HepG2 (cell line): ENCODE data around the gene OR1F1. TPM values are rescaled to one million over a fixed set of nuclear protein-coding genes. Genes with fewer than 3 reads are reported as not detected.

Experiments used
- ARNT ChIP-seq: fragments of 450-650 bp; IDR thresholded peaks from 2 replicates; pipeline ENCODE4 v1.6.1; 2017
- CEBPB ChIP-seq: IDR thresholded peaks from 2 replicates; pipeline ENCODE4 v1.6.1; 2011; ENCODE audit warnings: low read depth, low read length, improper control_type of control experiment, borderline replicate concordance
- EP300 ChIP-seq, 3 experiments: sonication (generic) in 1 of 3; formaldehyde crosslinking in 1 of 3; IDR thresholded peaks; 2 replicates each; pipeline versions ENCODE4 v1.5.1 to v1.6.1; 2011 to 2020; ENCODE audit warnings: low read depth in 2 of 3, low read length in 2 of 3, borderline replicate concordance in 1 of 3, improper control_type of control experiment in 1 of 3, mild to moderate bottlenecking in 1 of 3, missing genetic modification reagents in 1 of 3, moderate library complexity in 1 of 3
- HMG20B ChIP-seq: conservative IDR thresholded peaks from 2 replicates; pipeline ENCODE4 v1.6.1; 2016; ENCODE audit warnings: missing genetic modification reagents, missing compliant biosample characterization
- JDP2 ChIP-seq: sonication (generic); formaldehyde crosslinking; IDR thresholded peaks from 2 replicates; pipeline ENCODE4 v1.8.1; 2022; ENCODE audit warnings: missing genetic modification reagents, borderline replicate concordance
- KAT8 ChIP-seq: IDR thresholded peaks from 2 replicates; pipeline ENCODE4 v1.6.1; 2016; ENCODE audit warnings: missing genetic modification reagents, missing compliant biosample characterization
- MTF1 ChIP-seq: sonication (generic); formaldehyde crosslinking; IDR thresholded peaks from 2 replicates; pipeline ENCODE4 v1.5.0; 2020; ENCODE audit warnings: missing genetic modification reagents
- PHF20 ChIP-seq: sonication (generic); formaldehyde crosslinking; IDR thresholded peaks from 2 replicates; pipeline ENCODE4 v1.5.0; 2020; ENCODE audit warnings: mild to moderate bottlenecking, missing genetic modification reagents
- PHF8 ChIP-seq: sonication (generic); formaldehyde crosslinking; IDR thresholded peaks from 2 replicates; pipeline ENCODE4 v1.5.0; 2020; ENCODE audit warnings: missing genetic modification reagents
- PRDM15 ChIP-seq: sonication (generic); formaldehyde crosslinking; IDR thresholded peaks from 2 replicates; pipeline ENCODE4 v1.4.0; 2020; ENCODE audit warnings: missing genetic modification reagents
- PRMT3 ChIP-seq: sonication (generic); formaldehyde crosslinking; IDR thresholded peaks from 2 replicates; pipeline ENCODE4 v1.8.1; 2022; ENCODE audit warnings: low read depth, mild to moderate bottlenecking, moderate library complexity, missing genetic modification reagents, borderline replicate concordance
- SALL1 ChIP-seq: sonication (generic); formaldehyde crosslinking; IDR thresholded peaks from 2 replicates; pipeline ENCODE4 v1.8.0; 2022; ENCODE audit warnings: mild to moderate bottlenecking, missing genetic modification reagents
- SMYD3 ChIP-seq: sonication (generic); formaldehyde crosslinking; IDR thresholded peaks from 2 replicates; pipeline ENCODE4 v1.8.1; 2023; ENCODE audit warnings: mild to moderate bottlenecking, missing genetic modification reagents
- SRSF1 ChIP-seq: fragments of 200-400 bp; formaldehyde crosslinking; optimal IDR thresholded peaks from 2 replicates; pipeline ENCODE3; 2017; ENCODE audit warnings: mild to moderate bottlenecking, low read depth, low read length, moderate library complexity
- ZBTB44 ChIP-seq: sonication (generic); formaldehyde crosslinking; IDR thresholded peaks from 2 replicates; pipeline ENCODE4 v1.4.0; 2020; ENCODE audit warnings: missing genetic modification reagents
- ZBTB7B ChIP-seq: sonication (generic); formaldehyde crosslinking; IDR thresholded peaks from 2 replicates; pipeline ENCODE4 v1.4.0; 2020; ENCODE audit warnings: missing genetic modification reagents
- ZFP36L2 ChIP-seq: sonication (generic); formaldehyde crosslinking; IDR thresholded peaks from 2 replicates; pipeline ENCODE4 v1.4.0; 2020; ENCODE audit warnings: missing genetic modification reagents
- ZNF333 ChIP-seq: sonication (generic); formaldehyde crosslinking; IDR thresholded peaks from 2 replicates; pipeline ENCODE4 v1.4.0; 2020; ENCODE audit warnings: mild to moderate bottlenecking, missing genetic modification reagents, borderline replicate concordance
- ZNF546 ChIP-seq: sonication (generic); formaldehyde crosslinking; conservative IDR thresholded peaks from 2 replicates; pipeline ENCODE4 v1.8.1; 2023; ENCODE audit warnings: mild to moderate bottlenecking, missing genetic modification reagents
- ZNF710 ChIP-seq: sonication (generic); formaldehyde crosslinking; IDR thresholded peaks from 2 replicates; pipeline ENCODE4 v1.5.0; 2020; ENCODE audit warnings: mild to moderate bottlenecking, missing genetic modification reagents, borderline replicate concordance
- ZNF777 ChIP-seq: sonication (generic); formaldehyde crosslinking; IDR thresholded peaks from 2 replicates; pipeline ENCODE4 v1.4.0; 2020; ENCODE audit warnings: missing genetic modification reagents
- ZZZ3 ChIP-seq: sonication (generic); formaldehyde crosslinking; IDR thresholded peaks from 2 replicates; pipeline ENCODE4 v1.4.0; 2020; ENCODE audit warnings: missing genetic modification reagents, mild to moderate bottlenecking, borderline replicate concordance
- polyA plus RNA-seq, 8 experiments: library from polyadenylated mRNA; depleted of rRNA in 3 of 8; stranded (reverse) in 7 of 8; unstranded in 1 of 8; fragments of >200 nt; fragmentation: Illumina TruSeq in 4 of 8; extraction: Trizol in 4 of 8; gene quantifications; 2 replicates each; pipeline versions ENCODE4 v1.2.1 to v1.2.3, GENCODE V29; 2011 to 2016; ENCODE audit warnings: low read depth in 4 of 8, missing spikeins in 1 of 8, mixed read lengths in 1 of 8; ENCODE audit not compliant: insufficient read depth in 1 of 8
- total RNA-seq, 5 experiments: library from RNA; depleted of rRNA; stranded (reverse); fragments of >200 nt; fragmentation: Illumina TruSeq; extraction: Trizol; gene quantifications; 2 replicates each; pipeline ENCODE4 v1.2.3, GENCODE V29; 2016; ENCODE audit warnings: low read depth in 1 of 5

Gene OR1F1
- total and polyA plus RNA-seq, 2 of the 13 experiments (the other 11 are each of a cell fraction or from before 2014, with no cell fraction given), result 0.90 TPM; not detected in 1

- TF ChIP-seq PRDM15, result 0 out of 2 replicates have a peak, but pooled peaks have one; percentile 49
- no peak for TF ChIP-seq MTF1
- TF ChIP-seq JDP2 (CRISPR knock-in tag), result no peak
- TF ChIP-seq ZNF777 (CRISPR knock-in tag), result peak; percentile 59
- no peak for TF ChIP-seq SRSF1
- no peak for TF ChIP-seq ZNF546 (CRISPR knock-in tag)
- TF ChIP-seq HMG20B (CRISPR knock-in tag), result 0 out of 2 replicates have a peak, but pooled peaks have one; percentile 21
- TF ChIP-seq ZNF333 (CRISPR knock-in tag), result 0 out of 2 replicates have a peak, but pooled peaks have one; percentile 37
- no peak for TF ChIP-seq EP300 (IDR thresholded peaks at IDR 0.05; ENCODE audit: low read depth in 2 of 2, low read length in 2 of 2)
- TF ChIP-seq EP300 (CRISPR knock-in tag; IDR thresholded peaks at IDR 0.05; ENCODE audit: borderline replicate concordance), result no peak
- TF ChIP-seq ZNF710, result no peak
- no peak for TF ChIP-seq PHF8
- no peak for TF ChIP-seq PHF20 (CRISPR knock-in tag)
- no peak for TF ChIP-seq CEBPB
- TF ChIP-seq ZBTB44 (CRISPR knock-in tag), result no peak
- peak; percentile 45; the same call in 1 of the 2 replicates for TF ChIP-seq ZBTB7B (CRISPR knock-in tag)
- peak; percentile 43; the same call in 1 of the 2 replicates for TF ChIP-seq SALL1
- TF ChIP-seq ZFP36L2 (CRISPR knock-in tag), result no peak
- TF ChIP-seq KAT8 (CRISPR knock-in tag), result peak; percentile 36; the same call in 1 of the 2 replicates
- no peak for TF ChIP-seq SMYD3 (CRISPR knock-in tag)
- no peak for TF ChIP-seq ARNT
- TF ChIP-seq PRMT3 (CRISPR knock-in tag), result 0 out of 2 replicates have a peak, but pooled peaks have one; percentile 42
- TF ChIP-seq ZZZ3 (CRISPR knock-in tag), result no peak
Observed at GRCh38 chr16:3175157-3176093, 12.6 kb upstream of the OR1F1 start (continued).
